Pons (tissue), 1 donor: ENCODE results near the gene REX1BD.
"Not testable (repeated sequence)": the region's sequence is repeated elsewhere in the genome, so short reads cannot be mapped to it uniquely, and the experiment has no call there.

Source experiments
- DNase-seq: peaks from one replicate; pipeline ENCODE4 v3.0.0-alpha.2; 2016; ENCODE audit warnings: low spot score

The REX1BD gene

DNA sequence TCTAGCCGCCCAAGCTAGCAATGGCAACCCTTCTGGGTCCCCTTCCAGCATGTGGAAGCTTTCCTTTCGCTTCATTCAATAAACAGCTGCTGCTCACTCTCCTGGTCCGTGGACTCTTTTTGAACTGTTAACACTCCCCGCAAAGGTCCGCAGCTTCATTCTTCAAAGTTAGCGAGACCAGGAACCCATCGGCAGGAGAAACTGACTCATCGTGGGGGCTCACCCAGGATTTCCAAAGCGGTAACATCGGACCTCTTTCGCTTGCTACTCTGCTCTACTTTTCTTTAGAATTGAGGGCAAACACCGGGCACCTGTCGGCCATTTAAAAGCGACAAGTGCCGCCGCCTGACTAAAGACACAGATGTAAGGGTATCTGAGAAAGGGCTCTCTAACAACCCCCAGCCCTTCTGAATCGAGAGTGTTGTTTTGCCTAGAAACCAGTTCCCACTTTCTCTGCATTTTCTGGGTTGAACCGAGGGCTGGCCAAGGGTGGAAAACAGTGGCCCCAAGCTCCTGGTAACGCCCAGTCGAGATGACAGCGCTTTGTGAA, 11.2 kb upstream of the REX1BD start:
- DNase-seq, result no peak

DNA sequence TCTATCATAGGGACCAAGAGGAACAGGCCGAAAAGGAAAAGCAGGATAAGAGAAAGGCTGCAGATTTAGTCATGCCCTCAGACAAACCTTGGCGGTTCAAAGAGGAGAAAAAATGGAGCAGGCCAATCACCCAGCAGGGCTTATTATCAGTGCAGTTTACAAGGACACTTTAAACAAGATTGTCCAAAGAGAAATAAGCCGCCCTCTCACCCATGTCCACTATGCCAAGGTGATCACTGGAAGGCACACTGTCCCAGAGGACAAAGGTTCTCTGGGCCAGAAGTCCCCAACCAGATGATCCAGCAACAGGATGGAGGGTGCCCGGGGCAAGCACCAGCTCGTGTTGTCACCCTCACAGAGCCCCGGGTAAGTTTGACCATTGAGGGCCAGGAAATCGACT, 8.3 kb upstream of the REX1BD start:
- no peak for DNase-seq

DNA sequence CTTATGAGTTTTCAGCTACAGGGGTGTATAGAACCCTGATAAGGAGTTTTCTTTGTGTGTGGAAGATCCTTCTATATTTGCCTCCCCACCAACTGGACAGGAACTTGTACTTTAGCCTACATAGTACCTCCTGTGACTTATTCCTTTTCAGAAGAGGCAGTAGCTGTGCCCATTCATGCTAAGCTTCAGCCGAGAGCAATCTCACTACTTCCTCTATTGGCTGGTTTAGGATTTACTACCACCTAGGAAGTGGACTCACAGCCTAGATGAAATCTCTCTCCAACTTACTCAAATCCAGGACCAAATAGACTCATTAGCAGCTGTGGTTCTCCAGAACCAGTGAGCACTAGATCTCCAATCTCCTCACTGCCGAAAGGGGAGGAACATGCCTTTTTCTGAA, 2.3 kb upstream of the REX1BD start:
- peak; percentile 54 for DNase-seq

DNA sequence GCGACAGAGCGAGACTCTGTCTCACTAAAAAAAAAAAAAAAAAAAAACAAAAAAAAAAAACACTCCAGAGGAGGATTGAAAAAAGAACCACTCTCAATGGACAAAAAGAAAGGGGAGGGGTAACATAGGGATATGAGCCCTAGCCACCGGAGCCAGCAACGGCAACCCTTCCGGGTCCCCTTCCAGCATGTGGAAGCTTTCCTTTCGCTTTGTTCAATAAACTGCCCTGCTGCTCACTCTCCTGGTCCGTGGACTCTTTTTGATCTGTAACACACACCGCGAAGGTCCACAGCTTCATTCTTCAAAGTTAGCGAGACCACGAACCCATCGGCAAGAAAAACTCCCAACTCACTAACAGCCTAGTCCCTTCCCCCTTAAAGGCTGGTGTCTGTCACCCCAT, 1.0 kb upstream of the REX1BD start:
- no peak for DNase-seq

DNA sequence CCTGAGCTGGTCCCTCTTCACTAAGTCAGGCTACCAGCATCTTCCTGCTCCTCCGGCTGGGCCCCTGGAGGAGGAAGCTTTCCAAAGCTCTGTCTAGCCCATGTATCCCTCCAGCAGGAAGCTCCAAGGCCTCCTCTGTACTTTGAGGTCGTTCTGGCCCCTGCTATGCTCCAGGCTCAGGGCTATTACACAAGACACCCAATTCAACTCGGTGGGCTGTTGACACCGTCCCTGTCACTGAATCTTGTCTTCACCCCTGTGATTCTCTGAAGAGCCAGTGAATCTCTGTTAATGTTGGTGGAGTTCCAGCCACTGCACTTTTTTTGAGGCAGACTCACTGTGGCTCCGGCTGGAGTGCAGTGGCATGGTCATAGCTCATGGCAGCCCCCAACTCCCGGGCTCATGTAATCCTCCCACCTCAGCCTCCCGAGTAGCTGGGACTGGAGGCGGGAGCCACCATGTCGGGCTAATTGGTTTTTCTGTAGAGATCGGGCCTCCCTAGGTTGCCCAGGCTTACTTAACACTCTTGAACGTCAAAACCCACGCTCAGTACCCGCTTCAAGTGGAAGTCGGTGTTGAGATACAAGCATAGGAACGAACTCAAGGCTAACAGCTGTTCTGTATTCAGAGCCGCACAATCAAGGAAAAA, 512 bp upstream of the REX1BD start:
- no peak for DNase-seq

DNA sequence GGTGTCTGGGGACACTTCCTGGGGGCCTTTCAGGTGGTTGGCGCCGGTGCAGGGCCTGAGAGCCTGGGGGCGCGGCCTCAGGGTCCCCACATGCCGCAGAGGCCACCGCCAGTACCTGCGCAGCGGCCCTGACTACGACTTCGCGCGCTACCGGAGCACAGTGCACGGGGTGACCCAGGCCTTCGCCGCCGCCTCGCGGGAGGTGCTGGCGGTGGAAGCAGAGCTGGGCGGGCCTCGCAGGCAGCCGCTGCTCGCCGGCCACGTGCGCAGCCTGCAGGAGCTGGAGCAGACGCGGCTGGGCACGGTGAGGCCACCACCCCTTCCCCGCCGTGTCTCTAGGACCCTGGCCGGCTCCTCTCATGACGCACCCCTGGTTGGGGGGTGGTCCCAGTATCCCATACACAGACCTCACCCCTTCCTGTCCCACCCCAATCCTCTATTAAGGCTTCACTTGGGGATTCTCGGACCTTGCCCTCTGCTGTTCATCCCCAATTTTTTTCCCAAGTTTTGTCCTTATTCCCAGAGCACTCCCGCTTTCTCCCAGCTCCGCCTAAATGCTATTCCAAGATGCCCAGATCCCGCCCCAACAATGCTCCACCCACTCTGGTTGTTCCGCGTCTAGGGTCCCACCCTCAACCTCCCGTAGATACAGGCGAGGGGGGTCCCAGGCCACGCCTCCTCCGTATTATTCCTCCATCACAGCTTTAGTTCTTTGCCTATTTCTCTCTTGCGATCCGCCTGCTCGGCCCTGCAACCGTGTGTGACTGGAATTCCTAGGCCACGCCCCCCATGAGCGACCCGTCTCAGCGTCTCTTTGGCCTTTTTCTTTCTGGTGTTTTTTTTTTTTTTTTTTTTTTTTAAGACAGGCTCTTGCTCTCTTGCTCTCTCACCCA, 1.0 kb downstream of the REX1BD start:
- DNase-seq, result no peak

DNA sequence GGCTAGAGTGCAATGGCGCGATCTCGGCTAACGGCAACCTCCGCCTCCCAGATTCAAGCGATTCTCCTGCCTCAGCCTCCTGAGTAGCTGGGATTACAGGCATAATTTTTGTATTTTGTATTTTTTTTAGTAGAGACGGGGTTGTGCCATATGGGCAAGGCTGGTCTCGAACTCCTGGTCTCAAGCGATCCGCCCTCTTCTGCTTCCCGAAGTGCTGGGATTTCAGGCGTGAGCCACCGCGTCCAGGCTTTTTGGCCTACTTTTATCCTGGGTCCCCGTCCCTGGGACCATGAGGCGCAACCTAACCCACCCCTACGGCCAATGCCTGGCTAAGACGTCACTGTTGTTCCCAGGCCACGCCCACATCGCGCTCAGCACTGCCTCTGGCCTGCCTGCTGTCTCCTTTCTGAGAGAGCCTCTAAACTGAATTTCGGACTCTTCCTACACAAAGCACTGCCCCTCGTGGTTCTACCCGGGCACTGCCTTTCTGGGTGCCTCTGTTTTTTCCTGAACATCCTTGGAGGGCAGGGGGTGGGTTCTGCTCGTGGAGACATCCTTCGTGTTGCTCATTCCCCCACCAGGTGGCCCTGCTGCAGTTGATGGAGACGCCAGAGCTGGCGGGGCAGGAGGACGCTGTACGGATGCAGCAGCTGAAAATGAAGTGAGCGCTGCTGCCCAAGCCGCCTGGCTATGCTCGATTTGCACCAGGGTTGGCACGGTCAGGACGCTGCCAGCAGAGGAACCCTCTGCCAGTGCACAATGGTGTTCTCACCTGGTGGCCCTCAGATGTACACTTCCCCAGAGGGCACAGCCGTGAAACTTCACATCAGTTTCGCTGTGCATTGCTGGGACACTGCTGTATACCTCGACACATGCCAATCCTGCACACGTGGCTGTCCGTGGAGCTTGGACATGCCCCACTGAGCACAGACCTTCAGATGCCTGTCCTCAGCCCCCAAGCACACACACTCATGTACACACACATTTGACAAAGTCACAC, 2.0 kb downstream of the REX1BD start:
- DNase-seq, result peak; percentile 78

DNA sequence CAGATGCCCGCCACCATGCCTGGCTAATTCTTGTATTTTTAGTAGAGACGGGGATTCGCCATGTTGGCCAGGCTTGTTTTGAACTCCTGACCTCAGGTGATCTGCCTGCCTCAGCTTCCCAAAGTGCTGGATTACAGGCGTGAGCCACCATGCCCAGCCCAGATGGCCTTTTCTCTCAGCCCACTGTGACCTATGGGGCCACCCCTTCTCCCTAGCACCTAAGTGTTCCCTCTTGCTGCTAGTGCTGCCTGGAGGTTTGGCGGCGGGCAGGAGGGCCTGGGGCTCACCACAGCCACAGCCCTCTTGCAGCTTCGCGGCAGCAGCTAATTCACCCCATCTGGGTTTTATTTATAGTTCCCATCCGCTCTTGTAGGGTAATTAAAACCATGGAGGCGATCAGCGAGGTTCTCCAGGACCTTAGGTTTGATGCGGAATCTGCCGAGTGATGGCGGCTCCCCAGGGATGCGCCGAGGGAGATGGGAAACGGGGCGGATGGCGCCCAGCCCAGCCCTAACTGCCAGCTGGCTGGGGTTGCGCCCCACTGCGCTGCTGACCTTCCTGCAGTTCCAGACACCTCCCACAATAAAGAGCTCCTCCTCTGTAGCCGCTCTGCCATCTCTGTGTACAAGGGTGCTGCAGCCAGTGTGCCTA, 3.3 kb downstream of the REX1BD start:
- DNase-seq, result no peak

DNA sequence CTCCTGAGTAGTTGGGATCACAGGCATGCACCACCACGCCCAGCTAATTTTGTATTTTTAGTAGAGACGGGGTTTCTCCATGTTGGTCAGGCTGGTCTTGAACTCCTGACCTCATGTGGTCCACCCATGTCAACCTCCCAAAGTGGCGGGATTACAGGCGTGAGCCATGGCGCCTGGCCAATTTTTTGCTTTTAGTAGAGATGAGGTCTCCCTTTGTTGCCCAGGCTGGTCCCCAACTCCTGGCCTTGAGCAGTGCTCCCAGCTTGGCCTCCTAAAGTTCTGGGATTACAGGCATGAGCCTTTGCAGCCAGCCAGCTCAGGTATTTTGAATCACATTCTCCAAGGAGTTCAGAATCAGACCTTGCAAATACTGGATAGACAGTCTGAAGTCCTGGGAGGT, 4.1 kb downstream of the REX1BD start:
- DNase-seq, result not testable (repeated sequence)

DNA sequence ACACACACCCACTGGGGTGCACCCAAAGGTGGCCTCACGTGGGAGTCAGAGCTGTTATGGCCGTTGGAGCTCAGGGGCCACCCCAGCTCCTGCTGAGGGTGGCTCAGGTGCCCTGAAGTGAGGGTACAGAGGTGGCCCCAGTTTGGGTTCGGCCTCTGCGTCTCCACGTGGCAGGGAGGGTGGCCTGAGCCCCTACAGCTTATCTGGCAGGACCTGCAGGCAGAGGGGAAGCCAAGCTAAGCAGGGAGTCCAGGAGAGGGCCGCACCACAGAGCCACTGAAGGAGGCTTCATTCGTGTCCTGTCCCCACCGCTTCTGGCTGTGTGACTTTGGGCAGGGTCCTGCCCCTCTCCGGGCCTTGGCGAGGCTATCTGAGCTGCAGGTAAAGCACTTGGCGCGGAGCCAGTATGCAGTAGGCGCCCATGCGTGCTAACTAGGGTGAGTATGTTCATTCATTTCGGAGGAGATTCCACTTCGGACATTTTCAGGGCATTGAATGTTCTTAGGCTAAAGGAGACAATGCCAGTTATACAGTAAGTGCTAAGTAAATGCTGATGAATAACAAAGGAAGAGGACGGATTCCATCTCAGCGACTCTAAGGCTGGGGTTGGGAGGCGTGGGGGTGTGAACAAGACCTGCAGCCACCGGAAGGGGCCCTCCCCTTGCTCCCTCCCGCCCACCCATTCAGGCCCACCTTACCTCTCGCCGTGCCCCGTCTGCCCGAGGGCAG, 4.9 kb downstream of the REX1BD start:
- no peak for DNase-seq

DNA sequence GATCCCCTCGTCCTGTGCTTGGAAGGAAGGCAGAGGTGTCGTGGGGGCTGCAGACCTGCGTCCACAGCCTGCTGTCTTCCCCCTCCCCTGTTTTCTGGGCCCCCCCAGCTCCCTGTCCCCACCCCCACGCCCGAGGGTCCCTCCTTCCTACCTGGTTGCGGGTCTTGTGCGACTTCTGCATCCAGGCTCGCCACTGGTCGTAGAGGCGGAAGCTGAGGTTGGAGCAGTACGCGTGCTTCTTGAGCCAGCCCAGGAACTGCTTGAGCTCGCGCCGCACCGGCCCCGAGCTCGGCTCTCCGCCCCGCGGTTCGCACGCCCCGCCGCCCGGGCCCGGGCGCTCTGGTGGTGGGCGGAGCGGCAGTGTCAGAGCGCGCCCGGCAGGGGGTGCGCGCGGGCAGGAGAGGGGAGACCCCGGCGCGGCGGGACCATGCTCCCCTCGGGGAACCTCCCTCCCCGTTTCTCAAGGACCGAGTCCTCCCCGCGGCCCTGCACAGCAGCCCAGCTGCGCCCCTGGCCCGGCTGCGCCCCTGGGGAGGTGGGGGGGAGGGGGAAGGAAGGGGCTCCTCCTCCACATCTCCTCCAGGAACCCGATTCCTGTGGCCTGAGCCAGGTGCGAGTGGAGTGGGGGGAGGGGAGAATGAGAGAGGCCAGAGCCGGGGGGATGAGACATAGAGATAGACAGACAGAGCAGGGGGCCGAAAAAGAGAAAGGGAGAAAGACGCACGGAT, 5.7 kb downstream of the REX1BD start:
- no peak for DNase-seq

DNA sequence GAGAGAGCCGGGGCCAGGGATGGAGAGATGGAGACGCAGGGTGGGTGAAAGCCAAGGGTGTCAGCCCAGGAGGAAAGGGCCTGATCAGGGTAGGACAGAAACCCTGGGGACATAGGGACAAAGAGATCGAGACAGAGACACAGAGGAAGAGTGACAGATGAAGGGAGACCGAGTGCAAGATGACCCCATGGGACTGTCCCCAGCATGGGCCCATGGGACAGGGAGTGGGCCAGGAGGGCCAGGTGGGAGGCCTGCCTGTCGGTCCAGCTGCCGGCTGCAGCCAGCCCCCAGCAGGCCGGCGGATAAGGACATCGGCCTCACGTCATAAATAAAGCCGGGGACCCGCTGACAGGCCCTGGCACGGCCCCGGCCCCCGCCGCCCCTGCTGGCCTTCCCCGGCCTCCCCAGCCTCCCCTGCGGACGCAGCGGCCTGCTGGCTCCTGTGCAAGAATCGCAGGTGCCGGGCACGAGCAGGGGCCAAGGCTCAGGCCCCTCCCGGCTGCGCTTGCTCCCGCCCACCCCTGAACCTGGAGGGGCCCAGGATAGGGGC, 6.3 kb downstream of the REX1BD start:
- DNase-seq, result no peak

DNA sequence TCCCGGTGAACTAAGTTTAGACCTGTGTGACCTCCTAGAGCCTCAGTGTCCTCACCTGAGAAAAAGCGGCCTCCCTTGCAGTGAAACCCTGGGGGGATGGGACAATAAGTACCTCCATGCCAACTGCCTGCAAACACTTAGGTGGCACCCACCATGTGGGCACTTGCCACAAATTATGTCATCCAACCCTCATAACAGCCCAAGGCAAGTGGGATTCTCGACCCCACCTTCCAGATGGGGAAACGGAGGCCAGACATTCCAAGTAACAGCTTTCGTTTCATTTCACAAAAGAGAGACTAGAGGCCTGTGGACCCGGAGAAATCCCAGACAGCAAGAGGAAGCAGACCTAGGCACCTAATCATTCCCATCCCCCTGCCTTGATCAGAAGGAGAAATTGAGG, 6.9 kb downstream of the REX1BD start:
- no peak for DNase-seq

DNA sequence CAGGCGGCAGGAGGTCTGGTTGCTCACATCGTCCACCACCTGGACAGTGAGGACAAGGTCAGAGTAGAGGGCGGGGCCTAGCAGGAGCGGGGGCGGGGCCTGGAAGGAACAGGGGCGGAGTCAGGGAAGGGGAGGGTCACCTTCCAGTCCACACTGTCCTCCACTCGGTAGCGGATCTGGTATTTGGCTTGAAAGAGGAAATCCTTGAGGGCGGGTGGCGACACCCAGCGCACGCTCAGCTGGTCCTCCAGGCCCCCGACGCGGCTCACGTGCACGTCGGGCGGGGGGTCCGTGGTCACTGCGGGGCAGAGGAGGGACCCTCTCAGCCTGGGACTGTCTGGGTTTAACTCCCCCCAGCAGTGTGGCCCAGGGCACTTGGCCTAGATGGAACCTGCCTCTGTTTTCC, 8.2 kb downstream of the REX1BD start:
- no peak for DNase-seq

DNA sequence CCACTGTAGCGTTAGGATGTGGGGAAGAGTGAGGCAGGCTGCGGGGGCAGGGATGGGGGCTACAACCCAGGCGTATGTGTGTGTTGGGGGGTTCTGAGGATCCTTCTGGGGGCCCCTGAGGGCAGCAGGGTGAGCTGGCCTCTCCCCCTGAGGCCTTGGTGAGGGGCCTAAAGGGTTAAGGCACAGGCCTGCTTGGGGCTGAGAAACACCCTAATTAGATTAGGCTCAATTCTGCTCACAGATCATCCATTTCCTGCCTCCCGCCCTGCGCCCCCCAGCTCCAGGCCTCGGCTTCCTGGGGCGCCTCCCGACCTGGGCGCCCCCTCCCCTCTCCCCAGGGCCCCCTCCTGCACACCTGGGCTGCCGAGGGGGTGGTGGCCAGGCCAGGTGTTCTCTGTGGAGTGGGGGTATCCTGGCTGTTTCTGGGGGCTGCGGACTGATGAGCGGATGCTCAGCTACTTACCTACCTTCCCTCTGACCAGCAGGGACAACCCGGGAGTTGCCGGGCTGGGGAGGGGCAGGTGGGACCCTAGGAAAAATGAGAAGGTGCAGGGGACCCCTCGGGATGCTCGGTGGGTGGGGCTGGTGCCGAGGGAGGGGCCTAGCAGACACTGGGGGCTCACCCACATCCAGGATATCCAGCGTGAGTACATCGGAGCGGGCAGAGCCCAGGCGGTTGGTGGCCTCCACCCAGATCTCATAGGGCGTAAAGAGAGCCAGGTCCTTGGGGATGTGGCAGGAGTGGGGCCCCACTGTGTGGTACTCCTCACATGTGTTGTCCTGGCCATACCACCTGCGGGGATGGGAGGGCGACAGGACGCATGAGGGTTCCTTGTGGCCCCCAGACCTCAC, 9.4 kb downstream of the REX1BD start:
- DNase-seq, result no peak

DNA sequence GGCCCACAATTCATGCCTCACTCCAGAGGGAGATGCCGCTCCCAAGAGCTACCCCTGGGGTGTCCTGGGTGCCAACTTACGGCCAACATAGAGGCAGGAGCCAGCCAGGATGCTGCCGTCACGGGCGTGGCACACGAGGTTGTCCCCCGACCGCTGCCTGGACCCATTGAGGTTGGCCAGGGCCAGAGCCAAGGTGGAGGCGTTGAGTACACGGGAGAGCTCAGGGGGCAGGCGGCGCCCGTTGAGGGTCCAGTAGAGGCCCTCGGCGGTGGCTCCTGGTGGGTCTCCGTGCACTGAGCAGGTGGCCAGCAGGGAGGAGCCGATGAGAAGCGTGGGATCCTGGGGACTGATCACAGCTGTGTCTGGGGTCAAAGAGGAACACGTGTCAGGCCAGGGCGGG, 10.9 kb downstream of the REX1BD start:
- no peak for DNase-seq

DNA sequence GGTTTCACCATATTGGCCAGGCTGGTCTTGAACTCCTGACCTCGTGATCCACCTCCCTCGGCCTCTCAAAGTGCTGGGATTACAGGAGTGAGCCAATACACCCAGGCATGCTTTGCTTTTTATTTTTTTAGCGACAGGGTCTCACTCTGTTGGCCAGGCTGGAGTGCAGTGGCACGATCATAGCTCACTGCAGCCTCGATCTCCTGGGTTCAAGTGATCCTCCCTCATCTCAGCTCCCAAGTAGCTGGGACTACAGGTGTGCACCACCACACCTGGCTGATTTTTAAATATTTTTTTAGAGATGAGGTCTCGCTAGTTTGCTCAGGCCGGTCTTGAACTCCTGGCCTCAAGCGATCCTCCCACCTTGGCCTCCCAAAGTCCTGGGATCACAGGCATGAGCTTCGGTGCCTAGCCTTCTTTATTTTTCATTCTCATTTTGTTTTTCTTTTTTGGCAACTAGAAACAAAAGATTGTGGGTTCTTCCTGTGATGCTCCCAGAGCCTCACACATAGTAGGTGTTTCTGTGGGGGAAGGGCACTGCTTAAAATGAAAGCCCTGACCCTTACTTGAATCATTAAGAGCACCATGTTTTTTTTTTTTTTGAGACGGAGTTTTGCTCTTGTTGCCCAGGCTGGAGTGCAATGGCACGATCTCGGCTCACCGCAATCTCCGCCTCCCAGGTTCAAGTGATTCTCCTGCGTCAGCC, 12.2 kb downstream of the REX1BD start:
- not testable (repeated sequence) for DNase-seq

DNA sequence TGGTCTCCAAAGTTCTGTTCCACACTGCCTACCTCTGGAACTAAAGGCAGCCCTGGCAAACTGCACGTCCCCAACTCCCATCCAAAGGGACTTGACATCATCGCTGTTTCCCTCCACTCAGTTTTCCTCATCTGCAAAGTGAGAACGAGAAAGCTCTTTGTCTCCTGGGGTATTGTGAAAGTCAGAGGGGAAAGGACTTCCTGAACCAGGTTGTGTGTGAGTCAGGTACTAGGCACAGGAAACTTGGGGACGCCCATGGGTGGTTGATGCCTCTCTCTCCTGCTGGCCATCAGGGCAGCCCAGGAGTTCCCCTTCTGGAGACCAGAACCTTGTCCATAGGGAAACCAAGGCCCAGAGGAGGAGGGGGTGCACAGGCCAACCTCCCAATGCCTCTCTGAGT, 13.3 kb downstream of the REX1BD start:
- DNase-seq, result no peak
